Lung microvascular endothelial cell (primary cell): ENCODE measurements around the gene KRTAP22-1. TPM values are rescaled to one million over a fixed set of nuclear protein-coding genes. Genes with fewer than 3 reads are reported as not detected.

Source experiments
- DNase-seq, 2 donors: peaks; one replicate each; pipeline versions ENCODE4 v3.0.0 to v3.0.0-alpha.2; 2010; ENCODE audit warnings: low read depth in 2 of 2
- total RNA-seq: library from RNA; depleted of rRNA; stranded (reverse); fragments of >200 nt; gene quantifications from 2 replicates; pipeline ENCODE4 v1.2.1, GENCODE V29; 2014

KRTAP22-1 gene
- total RNA-seq, 1 donor from 2014 or later: not detected

DNA sequence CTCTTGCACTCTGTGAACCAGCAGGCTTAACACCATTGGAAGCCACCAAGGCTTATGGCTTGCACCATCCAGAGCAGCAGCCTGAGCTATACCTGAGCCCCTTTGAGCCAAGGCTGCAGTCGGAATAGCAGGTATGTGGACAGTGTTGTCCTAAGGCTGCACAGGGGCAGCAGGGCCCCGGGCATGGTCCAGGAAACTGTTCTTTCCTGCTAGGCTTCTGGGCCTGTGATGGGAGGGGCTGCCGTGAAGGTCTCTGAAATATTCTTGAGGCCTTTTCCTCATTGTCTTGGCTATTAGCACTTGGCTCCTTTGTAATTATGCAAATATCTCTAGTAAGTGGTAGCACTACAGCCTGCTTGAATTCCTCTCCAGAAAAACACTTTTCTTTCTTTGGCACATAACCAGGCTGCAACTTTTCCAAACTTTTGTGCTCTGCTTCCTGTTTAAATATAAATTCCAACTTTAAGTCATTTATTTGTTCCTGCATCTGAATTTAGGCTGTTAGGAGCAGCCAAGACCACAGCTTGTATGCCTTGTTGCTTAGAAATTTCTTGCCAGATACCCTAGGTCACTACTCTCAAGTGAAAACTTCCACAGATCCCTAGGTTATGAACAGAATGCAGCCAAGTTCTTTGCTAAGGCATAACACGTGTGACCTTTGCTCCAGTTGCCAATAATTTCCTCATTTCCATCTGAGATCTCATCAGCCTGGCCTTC, 24.7 kb downstream of the KRTAP22-1 start:
- DNase-seq: no peak

DNA sequence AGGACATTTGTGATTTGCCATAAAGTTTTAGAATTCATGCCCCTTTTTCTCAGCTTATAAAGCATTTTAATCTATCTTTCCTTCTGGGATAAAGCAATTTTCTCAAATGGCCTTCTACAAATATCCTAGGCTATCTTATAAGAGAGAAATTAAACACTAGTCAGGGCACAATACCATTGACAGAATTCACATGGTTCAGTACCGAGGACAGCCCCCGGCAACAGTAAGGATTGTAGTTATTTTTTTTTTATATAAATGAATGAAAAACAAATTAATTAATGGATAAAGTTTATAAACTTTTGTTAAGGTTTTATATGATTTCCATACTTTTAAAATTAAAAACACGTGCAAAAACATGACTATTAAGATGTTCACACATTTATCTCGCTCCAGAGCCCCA, 27.2 kb downstream of the KRTAP22-1 start:
- no peak for DNase-seq

- DNase-seq: no peak
Measured at GRCh38 chr21:30629200-30629599, 28.3 kb downstream of the KRTAP22-1 start.

DNA sequence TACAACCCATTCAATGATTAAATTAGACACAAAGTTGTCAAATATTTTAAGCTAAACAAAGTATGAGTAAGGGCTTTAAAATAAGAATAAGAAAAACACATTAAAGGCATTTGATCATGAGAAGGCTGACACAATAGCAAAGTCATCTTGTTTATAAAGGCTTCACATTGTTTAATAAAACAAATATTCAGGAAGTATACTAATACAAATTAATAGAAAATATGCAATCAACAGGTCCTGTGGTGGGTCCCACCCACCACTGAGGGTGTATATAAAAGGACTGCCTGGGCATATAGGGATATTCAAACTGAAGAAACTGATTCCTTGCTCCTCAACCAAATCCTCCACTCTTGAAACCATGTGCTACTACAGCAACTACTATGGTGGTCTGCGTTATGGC, 34.0 kb downstream of the KRTAP22-1 start, which contains the start of gene KRTAP20-2:
Gene KRTAP20-2 (plus strand): TSS at position 301 of the 400 bp plus-strand sequence. CDS start 58 bp downstream, at position 359.
- no peak for DNase-seq

GRCh38 chr21:30638686-30639085, 37.8 kb downstream of the KRTAP22-1 start:
- no peak for DNase-seq

- DNase-seq: no peak
Measured at GRCh38 chr21:30642564-30642963, 41.7 kb downstream of the KRTAP22-1 start, which contains the start of gene KRTAP20-3. Gene KRTAP20-3, plus strand, starts transcription at chr21:30642864.

DNA sequence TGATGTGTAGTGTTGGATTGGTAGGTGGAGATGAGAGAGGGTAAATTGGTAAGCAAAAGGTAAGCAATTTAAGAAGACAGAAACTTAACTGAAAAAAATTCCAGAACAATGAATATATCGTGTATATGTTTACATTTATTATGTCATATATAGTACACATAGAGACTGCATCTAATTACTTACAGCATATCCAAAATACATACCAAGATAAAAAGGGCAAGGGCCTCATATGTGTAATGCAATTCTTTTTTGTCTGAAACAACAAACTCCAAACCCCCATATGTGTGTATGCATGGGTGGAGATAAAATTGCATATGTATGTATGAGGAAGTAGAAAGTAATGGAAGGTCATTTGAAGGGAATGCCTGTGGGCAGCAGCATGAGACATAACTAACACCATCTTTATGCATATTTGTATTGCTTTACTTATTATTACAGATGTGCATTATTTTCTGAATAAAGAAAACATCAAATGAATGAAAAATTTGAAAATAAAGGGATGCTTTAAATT, 46.1 kb downstream of the KRTAP22-1 start:
- no peak for DNase-seq

Other genes with a start within 250 kb of the KRTAP22-1 start
- gene KRTAP13-2, start 228.8 kb upstream of the KRTAP22-1 start, total RNA-seq: not detected in 2 replicates
- gene KRTAP13-1, start 205.1 kb upstream of the KRTAP22-1 start, total RNA-seq: not detected in 2 replicates
- gene KRTAP13-3, start 175.2 kb upstream of the KRTAP22-1 start, total RNA-seq: not detected in 2 replicates
- gene KRTAP13-4, start 170.9 kb upstream of the KRTAP22-1 start, total RNA-seq: not detected in 2 replicates
- not detected in 2 replicates for gene KRTAP15-1, start 160.8 kb upstream of the KRTAP22-1 start, total RNA-seq
- not detected in 2 replicates for gene KRTAP19-1, start 120.7 kb upstream of the KRTAP22-1 start, total RNA-seq
- not detected in 2 replicates for gene KRTAP19-2, start 113.7 kb upstream of the KRTAP22-1 start, total RNA-seq
- gene KRTAP19-3, start 109.1 kb upstream of the KRTAP22-1 start, total RNA-seq: not detected in 2 replicates
- not detected in 2 replicates for gene KRTAP19-4, start 103.9 kb upstream of the KRTAP22-1 start, total RNA-seq
- not detected in 2 replicates for gene KRTAP19-5, start 98.9 kb upstream of the KRTAP22-1 start, total RNA-seq
- gene KRTAP19-6, start 59.2 kb upstream of the KRTAP22-1 start, total RNA-seq: not detected in 2 replicates
- not detected in 2 replicates for gene KRTAP19-7, start 39.8 kb upstream of the KRTAP22-1 start, total RNA-seq
- not detected in 2 replicates for gene KRTAP22-2, start 10.7 kb upstream of the KRTAP22-1 start, total RNA-seq
- gene KRTAP6-3, start 8.6 kb upstream of the KRTAP22-1 start, total RNA-seq: not detected in 2 replicates
- not detected in 2 replicates for gene KRTAP6-2, start 2.2 kb upstream of the KRTAP22-1 start, total RNA-seq
- gene KRTAP6-1, start 12.8 kb downstream of the KRTAP22-1 start, total RNA-seq: not detected in 2 replicates
- not detected in 2 replicates for gene KRTAP20-1, start 15.3 kb downstream of the KRTAP22-1 start, total RNA-seq
- gene KRTAP20-4, start 19.5 kb downstream of the KRTAP22-1 start, total RNA-seq: not detected in 2 replicates
- gene KRTAP20-2, start 34.1 kb downstream of the KRTAP22-1 start, total RNA-seq: not detected in 2 replicates
- gene KRTAP20-3, start 41.8 kb downstream of the KRTAP22-1 start, total RNA-seq: not detected in 2 replicates
- gene KRTAP21-3, start 117.7 kb downstream of the KRTAP22-1 start, total RNA-seq: not detected in 2 replicates
- not detected in 2 replicates for gene KRTAP21-2, start 146.2 kb downstream of the KRTAP22-1 start, total RNA-seq
- gene KRTAP21-1, start 154.3 kb downstream of the KRTAP22-1 start, total RNA-seq: not detected in 2 replicates
- not detected in 2 replicates for gene KRTAP8-1, start 212.2 kb downstream of the KRTAP22-1 start, total RNA-seq
- not detected in 2 replicates for gene KRTAP7-1, start 228.7 kb downstream of the KRTAP22-1 start, total RNA-seq